Lung (tissue), 12 donors: ENCODE data around the gene FAM222B. TPM values are rescaled to one million over a fixed set of nuclear protein-coding genes. Genes with fewer than 3 reads are reported as not detected.
A peak's percentile ranks its signal among the peaks of the same experiment; 100 is the strongest.

ENCODE experiments used
- ATAC-seq: fragments of 200-7000 bp; cut with Tn5 transposase; one replicate; pipeline ENCODE4 v1.9.1; 2020; ENCODE audit warnings: moderate number of reproducible peaks; ENCODE audit not compliant: insufficient read depth, low FRiP score
- DNase-seq, 3 donors: peaks; one replicate each; pipeline ENCODE4 v3.0.0-alpha.2; 2013 to 2017
- H3K27ac ChIP-seq, 2 donors: one replicate each; pipeline ENCODE4 v1.5.1; 2013; ENCODE audit warnings: mild to moderate bottlenecking in 2 of 2, moderate library complexity in 2 of 2, control low read depth in 1 of 2, inconsistent platforms in 1 of 2, low read depth in 1 of 2, low read length in 1 of 2
- H3K27me3 ChIP-seq, 3 donors: one replicate each; pipeline ENCODE4 v1.5.1; 2013; ENCODE audit warnings: low read length in 2 of 3; ENCODE audit not compliant: control insufficient read depth in 3 of 3, insufficient read depth in 3 of 3
- H3K36me3 ChIP-seq, 4 donors: one replicate each; pipeline ENCODE4 v1.5.1; 2013; ENCODE audit warnings: low read length in 4 of 4, mild to moderate bottlenecking in 1 of 4, moderate library complexity in 1 of 4; ENCODE audit not compliant: control insufficient read depth in 4 of 4, insufficient read depth in 4 of 4
- H3K4me1 ChIP-seq, 5 donors: one replicate each; pipeline ENCODE4 v1.5.1; 2013; ENCODE audit warnings: low read length in 5 of 5, mild to moderate bottlenecking in 2 of 5, moderate library complexity in 1 of 5; ENCODE audit not compliant: control insufficient read depth in 5 of 5, insufficient read depth in 5 of 5
- H3K4me3 ChIP-seq: one replicate; pipeline ENCODE4 v1.5.1; 2013; ENCODE audit warnings: mild to moderate bottlenecking, control low read depth, moderate library complexity
- H3K9ac ChIP-seq, 2 donors: one replicate each; pipeline ENCODE4 v1.5.1; 2013; ENCODE audit warnings: low read length in 2 of 2, control low read depth in 1 of 2; ENCODE audit not compliant: insufficient read depth in 1 of 2
- H3K9me3 ChIP-seq, 4 donors: one replicate each; pipeline ENCODE4 v1.5.1; 2013; ENCODE audit warnings: low read length in 3 of 4, mild to moderate bottlenecking in 1 of 4, moderate library complexity in 1 of 4; ENCODE audit not compliant: control insufficient read depth in 4 of 4, insufficient read depth in 3 of 4
- WGBS, 2 donors: extraction: QIAGEN DNeasy Blood & Tissue Kit; methylation state at CpG; one replicate each; pipeline ENCODE4 v1.1.7; 2013; 5-methylcytosine and 5-hydroxymethylcytosine counted together
- polyA plus RNA-seq, 2 donors: library from polyadenylated mRNA; stranded (reverse); fragments of 200-250 nt; gene quantifications; one replicate each; pipeline ENCODE4 v1.2.1, GENCODE V29; 2013
- total RNA-seq, 2 donors: library from RNA; depleted of rRNA in 1 of 2; stranded (reverse); fragments of >200 nt in 1 of 2; gene quantifications; one replicate each; pipeline ENCODE4 v1.2.1, GENCODE V29; 2014 to 2021
- TF ChIP-seq, protein P1 (sequence below): IDR thresholded peaks from 2 replicates; pipeline ENCODE4 v1.5.1; 2012; ENCODE audit warnings: mild to moderate bottlenecking; ENCODE audit errors: control extremely low read depth, extremely low read depth
- donor health status: control.
- donor health status: control.
- donor health status: Bipolar disorder and iron deficiency.
- donor health status: healthy.
- donor health status: DM: yes; HTN: yes; CAD: no.

FAM222B gene
- total and polyA plus RNA-seq, 4 donors, result 8.3 to 17.7 (median 9.2) TPM

DNA sequence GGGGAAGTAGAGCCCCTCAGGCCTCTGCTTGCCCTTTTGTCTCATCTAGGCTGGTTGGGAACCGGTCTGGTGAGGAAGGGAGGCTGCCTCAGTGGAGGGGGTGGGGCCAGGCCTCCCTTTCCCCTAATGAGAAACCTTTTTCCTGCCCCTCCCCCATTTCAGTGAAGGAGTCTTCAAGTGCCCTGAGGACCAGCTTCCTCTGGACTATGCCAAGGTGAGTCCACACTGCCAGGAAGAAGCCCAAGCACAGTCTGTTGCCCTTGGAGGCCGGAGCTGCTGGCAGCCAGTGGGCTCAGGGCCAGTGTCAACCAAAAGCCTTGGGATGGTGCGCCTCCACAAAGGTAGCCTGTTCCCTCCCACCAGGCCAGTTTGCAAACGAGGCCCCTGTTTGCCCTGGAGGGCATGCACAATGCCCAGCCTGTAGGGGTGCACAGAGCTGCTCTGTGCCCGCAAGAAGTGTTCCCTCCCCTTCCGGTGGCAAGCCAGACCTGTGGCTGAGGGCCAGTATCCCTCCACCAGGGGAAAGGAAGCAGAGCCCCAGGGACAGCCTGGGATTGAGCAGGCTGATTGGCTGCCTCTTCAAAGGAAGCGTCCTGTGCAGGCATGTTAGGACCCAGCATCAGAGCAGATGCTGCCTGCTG lies 95.4 kb downstream of the FAM222B start:
- no peaks in the 10 kb centered on the region for H3K9me3 ChIP-seq
- peaks cover 0 to 49% (median 16%) of the 10 kb centered on the region in 5 donors for H3K4me1 ChIP-seq
- peaks cover 0 to 42% (median 25%) of the 10 kb centered on the region in 4 donors for H3K36me3 ChIP-seq
- WGBS, 2 donors, result 39 to 65% methylated on average over 6 to 7 of the region's 7 CpGs
- H3K27ac ChIP-seq, result peak overlapping the region in 1 of 2 donors; percentile 86
- no peaks in the 10 kb centered on the region for H3K27me3 ChIP-seq
- DNase-seq (peak; percentile 69 to 86 (median 82)), ATAC-seq (peak; percentile 7)
- no peak overlapping the region for H3K4me3 ChIP-seq
- H3K9ac ChIP-seq, result no peak overlapping the region
- TF ChIP-seq, protein P1, sequence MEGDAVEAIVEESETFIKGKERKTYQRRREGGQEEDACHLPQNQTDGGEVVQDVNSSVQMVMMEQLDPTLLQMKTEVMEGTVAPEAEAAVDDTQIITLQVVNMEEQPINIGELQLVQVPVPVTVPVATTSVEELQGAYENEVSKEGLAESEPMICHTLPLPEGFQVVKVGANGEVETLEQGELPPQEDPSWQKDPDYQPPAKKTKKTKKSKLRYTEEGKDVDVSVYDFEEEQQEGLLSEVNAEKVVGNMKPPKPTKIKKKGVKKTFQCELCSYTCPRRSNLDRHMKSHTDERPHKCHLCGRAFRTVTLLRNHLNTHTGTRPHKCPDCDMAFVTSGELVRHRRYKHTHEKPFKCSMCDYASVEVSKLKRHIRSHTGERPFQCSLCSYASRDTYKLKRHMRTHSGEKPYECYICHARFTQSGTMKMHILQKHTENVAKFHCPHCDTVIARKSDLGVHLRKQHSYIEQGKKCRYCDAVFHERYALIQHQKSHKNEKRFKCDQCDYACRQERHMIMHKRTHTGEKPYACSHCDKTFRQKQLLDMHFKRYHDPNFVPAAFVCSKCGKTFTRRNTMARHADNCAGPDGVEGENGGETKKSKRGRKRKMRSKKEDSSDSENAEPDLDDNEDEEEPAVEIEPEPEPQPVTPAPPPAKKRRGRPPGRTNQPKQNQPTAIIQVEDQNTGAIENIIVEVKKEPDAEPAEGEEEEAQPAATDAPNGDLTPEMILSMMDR, result no peak

GRCh38 chr17:28746611-28747050 lies 96.0 kb downstream of the FAM222B start:
- Histone ChIP-seq H3K4me3 (no peak overlapping the region), H3K4me1 (peaks cover 0 to 49% (median 16%) of the 10 kb centered on the region in 5 donors), H3K36me3 (peaks cover 0 to 40% (median 24%) of the 10 kb centered on the region in 4 donors), H3K9me3 (no peaks in the 10 kb centered on the region), H3K9ac (peak overlapping the region in 1 of 2 donors; percentile 65), H3K27me3 (no peaks in the 10 kb centered on the region), H3K27ac (peak overlapping the region in 1 of 2 donors; percentile 86)
- ATAC-seq (peak; percentile 2), DNase-seq (peak in 1 of 3 donors; percentile 30)
- WGBS, 2 donors, result 33 to 67% methylated on average over 5 of the region's 5 CpGs
- TF ChIP-seq, protein P1, result no peak

DNA sequence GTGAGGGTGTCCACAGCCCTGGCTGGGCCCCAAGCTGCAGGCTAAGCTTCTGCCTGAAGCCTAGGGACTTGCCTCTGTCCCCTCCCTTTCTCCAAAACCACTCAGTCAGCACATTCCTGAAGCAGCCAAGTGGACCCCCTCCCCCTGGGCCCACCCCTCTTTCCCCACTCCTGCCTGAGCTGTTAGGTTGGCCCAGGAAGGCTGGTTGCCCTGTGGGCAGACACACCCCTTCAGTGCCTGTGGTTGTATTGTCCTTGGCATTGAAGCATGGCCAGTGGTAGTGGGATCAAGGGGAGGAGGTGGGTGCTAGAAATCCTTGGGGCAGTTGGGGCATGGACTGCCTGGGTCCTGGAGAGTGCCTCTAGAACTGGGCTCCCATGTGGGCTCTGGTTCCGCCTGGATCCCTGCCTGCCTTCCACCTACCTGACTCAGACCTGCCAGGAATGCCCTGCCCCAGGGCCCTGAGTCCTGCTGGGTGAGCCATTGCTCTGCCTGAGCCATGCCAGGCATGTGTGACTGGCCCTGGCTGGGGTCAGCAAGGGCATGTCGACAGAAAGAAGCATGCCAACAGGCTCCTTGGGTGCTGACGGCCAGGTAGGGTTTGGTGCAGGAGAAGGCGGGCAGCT lies 96.7 kb downstream of the FAM222B start:
- ATAC-seq (no peak), DNase-seq (peak in 2 of 3 donors; percentile 79 to 87)
- H3K9me3 ChIP-seq, result no peaks in the 10 kb centered on the region
- 63 to 72% methylated on average over 4 of the region's 4 CpGs for WGBS, 2 donors
- peaks cover 0 to 49% (median 16%) of the 10 kb centered on the region in 5 donors for H3K4me1 ChIP-seq
- peak overlapping the region; percentile 37 to 83 for H3K9ac ChIP-seq
- H3K27ac ChIP-seq, result peak overlapping the region in 1 of 2 donors; percentile 86
- peak overlapping the region; percentile 11 for H3K4me3 ChIP-seq
- no peaks in the 10 kb centered on the region for H3K27me3 ChIP-seq
- TF ChIP-seq, protein P1, result no peak
- H3K36me3 ChIP-seq, result peaks cover 0 to 33% (median 22%) of the 10 kb centered on the region in 4 donors
